Gastrocnemius medialis (tissue), 4 donors: ENCODE measurements around the gene DCUN1D1.

Source experiments
- POLR2A ChIP-seq, 2 donors: fragments of 450-650 bp; IDR thresholded peaks; one replicate each; pipeline ENCODE4 v1.6.1; 2017; ENCODE audit warnings: antibody characterized with exemption in 2 of 2, mild to moderate bottlenecking in 2 of 2, moderate library complexity in 2 of 2
- TF ChIP-seq, protein P1 (sequence below), 5 experiments: fragments of 450-650 bp in 3 of 5; fragments of 200-600 bp in 2 of 5; sonication (generic) in 2 of 5; IDR thresholded peaks in 4 of 5; conservative IDR thresholded peaks in 1 of 5; 1 replicate in 4 of 5; 2 replicates in 1 of 5; pipeline ENCODE4 v1.5.1; 2016 to 2019; ENCODE audit warnings: antibody characterized with exemption in 5 of 5, mild to moderate bottlenecking in 3 of 5, moderate library complexity in 3 of 5

DNA sequence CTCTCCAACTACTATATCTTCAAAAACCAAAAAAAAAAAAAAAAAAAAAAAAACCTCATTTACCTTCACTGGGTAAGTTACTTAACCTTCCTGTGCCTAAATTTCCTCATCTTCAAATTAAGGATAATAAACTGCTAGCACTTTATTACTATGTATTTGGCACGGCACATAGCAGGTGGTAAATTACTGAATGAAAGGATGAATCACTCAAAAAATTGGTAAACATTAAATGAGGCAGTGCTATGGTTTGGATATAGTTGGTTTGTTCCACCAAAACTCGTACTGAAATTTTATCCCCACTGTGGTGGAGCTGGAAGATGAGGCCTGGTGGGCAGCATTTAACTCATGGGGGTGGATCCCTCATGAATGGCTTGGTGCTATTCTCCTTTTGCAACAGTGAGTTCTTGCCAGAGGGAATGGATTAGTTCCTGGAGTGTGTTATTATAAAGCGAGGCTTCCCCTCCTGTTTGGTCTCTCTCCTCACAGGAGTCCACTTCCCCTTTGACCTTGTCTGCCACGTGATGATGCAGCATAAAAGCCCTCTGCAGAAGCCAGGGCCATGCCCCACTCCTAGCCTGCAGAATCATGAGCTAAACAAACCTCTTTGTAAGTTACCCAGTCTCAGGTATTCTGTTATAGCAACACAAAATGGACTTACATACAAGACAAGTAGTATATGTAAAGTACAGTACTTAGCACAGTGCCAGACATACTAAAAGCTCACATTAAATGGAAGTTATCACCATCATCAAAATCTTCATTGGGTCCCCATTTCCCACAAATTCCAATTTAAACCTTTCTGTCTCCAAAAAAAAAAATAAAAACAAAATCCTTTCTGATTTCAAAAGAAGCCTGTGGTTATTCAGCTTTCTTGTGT lies 20.6 kb downstream of the DCUN1D1 start:
- TF ChIP-seq, protein P1, sequence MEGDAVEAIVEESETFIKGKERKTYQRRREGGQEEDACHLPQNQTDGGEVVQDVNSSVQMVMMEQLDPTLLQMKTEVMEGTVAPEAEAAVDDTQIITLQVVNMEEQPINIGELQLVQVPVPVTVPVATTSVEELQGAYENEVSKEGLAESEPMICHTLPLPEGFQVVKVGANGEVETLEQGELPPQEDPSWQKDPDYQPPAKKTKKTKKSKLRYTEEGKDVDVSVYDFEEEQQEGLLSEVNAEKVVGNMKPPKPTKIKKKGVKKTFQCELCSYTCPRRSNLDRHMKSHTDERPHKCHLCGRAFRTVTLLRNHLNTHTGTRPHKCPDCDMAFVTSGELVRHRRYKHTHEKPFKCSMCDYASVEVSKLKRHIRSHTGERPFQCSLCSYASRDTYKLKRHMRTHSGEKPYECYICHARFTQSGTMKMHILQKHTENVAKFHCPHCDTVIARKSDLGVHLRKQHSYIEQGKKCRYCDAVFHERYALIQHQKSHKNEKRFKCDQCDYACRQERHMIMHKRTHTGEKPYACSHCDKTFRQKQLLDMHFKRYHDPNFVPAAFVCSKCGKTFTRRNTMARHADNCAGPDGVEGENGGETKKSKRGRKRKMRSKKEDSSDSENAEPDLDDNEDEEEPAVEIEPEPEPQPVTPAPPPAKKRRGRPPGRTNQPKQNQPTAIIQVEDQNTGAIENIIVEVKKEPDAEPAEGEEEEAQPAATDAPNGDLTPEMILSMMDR (IDR thresholded peaks at IDR 0.05 in 4 of 5, conservative IDR thresholded peaks at IDR 0.05 in 1 of 5): no peak
- no peak for TF ChIP-seq POLR2A (IDR thresholded peaks at IDR 0.05)
